Endothelial cell (in vitro differentiated cells): ENCODE results near the gene PPP1R7. TPM values are rescaled to one million over a fixed set of nuclear protein-coding genes. Genes with fewer than 3 reads are reported as not detected.

Experiments
- DNase-seq: peaks from one replicate; pipeline ENCODE4 v3.0.0; 2021; ENCODE audit warnings: low spot score
- H3K27ac Mint-ChIP-seq: one replicate; pipeline ENCODE4 v1.8.0; 2021; ENCODE audit warnings: mixed read lengths, inconsistent platforms; ENCODE audit not compliant: unreplicated experiment
- H3K27me3 Mint-ChIP-seq: one replicate; pipeline ENCODE4 v1.8.0; 2021; ENCODE audit warnings: mild to moderate bottlenecking, moderate library complexity, mixed read lengths, inconsistent platforms; ENCODE audit not compliant: unreplicated experiment
- H3K36me3 Mint-ChIP-seq: one replicate; pipeline ENCODE4 v1.8.0; 2021; ENCODE audit warnings: mild to moderate bottlenecking, low read depth, mixed read lengths, inconsistent platforms; ENCODE audit not compliant: unreplicated experiment
- H3K4me1 Mint-ChIP-seq: one replicate; pipeline ENCODE4 v1.8.0; 2021; ENCODE audit warnings: mild to moderate bottlenecking, mixed read lengths, inconsistent platforms; ENCODE audit not compliant: unreplicated experiment
- H3K4me3 Mint-ChIP-seq: one replicate; pipeline ENCODE4 v1.8.0; 2021; ENCODE audit warnings: mild to moderate bottlenecking, mixed read lengths, inconsistent platforms; ENCODE audit not compliant: unreplicated experiment
- H3K9me3 Mint-ChIP-seq: one replicate; pipeline ENCODE4 v1.8.0; 2021; ENCODE audit warnings: mixed read lengths, inconsistent platforms; ENCODE audit not compliant: unreplicated experiment
- CTCF ChIP-seq: fragments of 200-600 bp; sonication (generic); IDR thresholded peaks from one replicate; pipeline ENCODE4 v1.5.0; 2021; ENCODE audit warnings: antibody characterized with exemption; ENCODE audit not compliant: unreplicated experiment
- total RNA-seq: library from RNA; stranded (reverse); fragmentation: NEBNext Ultra II Directional; extraction: Animal tissue kit (Norgen Biotek cat#: 25700); gene quantifications from one replicate; pipeline ENCODE4 v1.2.1, GENCODE V29; 2021; ENCODE audit not compliant: unreplicated experiment

The PPP1R7 gene
- total RNA-seq, 1 donor from 2014 or later: 61.6 TPM

GRCh38 chr2:241208058-241208457, 57.8 kb downstream of the PPP1R7 start:
- no peak for TF ChIP-seq CTCF
- Mint-ChIP-seq H3K9me3 (no peaks in the 10 kb centered on the region), H3K27me3 (peaks cover 14% of the 10 kb centered on the region), H3K4me1 (no peaks in the 10 kb centered on the region), H3K36me3 (peaks cover 3% of the 10 kb centered on the region), H3K27ac (no peak overlapping the region), H3K4me3 (no peak overlapping the region)
- DNase-seq: no peak

GRCh38 chr2:241209271-241209670, 59.0 kb downstream of the PPP1R7 start:
- H3K4me3 Mint-ChIP-seq: no peak overlapping the region
- no peak for TF ChIP-seq CTCF
- H3K27me3 Mint-ChIP-seq: peaks cover 19% of the 10 kb centered on the region
- peaks cover 3% of the 10 kb centered on the region for H3K36me3 Mint-ChIP-seq
- DNase-seq: no peak
- no peaks in the 10 kb centered on the region for H3K4me1 Mint-ChIP-seq
- H3K27ac Mint-ChIP-seq: no peak overlapping the region
- no peaks in the 10 kb centered on the region for H3K9me3 Mint-ChIP-seq

GRCh38 chr2:241211276-241211675, 61.0 kb downstream of the PPP1R7 start:
- Mint-ChIP-seq H3K36me3 (peaks cover 3% of the 10 kb centered on the region), H3K27me3 (peaks cover 19% of the 10 kb centered on the region), H3K4me1 (no peaks in the 10 kb centered on the region), H3K4me3 (no peak overlapping the region), H3K27ac (peak overlapping the region; percentile 30), H3K9me3 (no peaks in the 10 kb centered on the region)
- TF ChIP-seq CTCF: no peak
- no peak for DNase-seq

- Mint-ChIP-seq H3K9me3 (no peaks in the 10 kb centered on the region), H3K27ac (no peak overlapping the region), H3K4me1 (peaks cover 2% of the 10 kb centered on the region), H3K27me3 (peaks cover 23% of the 10 kb centered on the region), H3K36me3 (peaks cover 3% of the 10 kb centered on the region), H3K4me3 (no peak overlapping the region)
- no peak for DNase-seq
- no peak for TF ChIP-seq CTCF
Observed at GRCh38 chr2:241213041-241213440, 62.8 kb downstream of the PPP1R7 start.

GRCh38 chr2:241213567-241213966, 63.3 kb downstream of the PPP1R7 start:
- no peak for DNase-seq
- no peak for TF ChIP-seq CTCF
- H3K27me3 Mint-ChIP-seq: peaks cover 22% of the 10 kb centered on the region
- H3K4me3 Mint-ChIP-seq: no peak overlapping the region
- peaks cover 4% of the 10 kb centered on the region for H3K4me1 Mint-ChIP-seq
- no peaks in the 10 kb centered on the region for H3K9me3 Mint-ChIP-seq
- H3K36me3 Mint-ChIP-seq: peaks cover 2% of the 10 kb centered on the region
- H3K27ac Mint-ChIP-seq: no peak overlapping the region
